Cardiac septum (tissue), 1 donor: ENCODE results near the gene PIEZO1. TPM values are rescaled to one million over a fixed set of nuclear protein-coding genes. Genes with fewer than 3 reads are reported as not detected.

Experiments
- DNase-seq: peaks from one replicate; pipeline ENCODE4 v3.0.0-alpha.2; 2020; ENCODE audit warnings: low spot score
- intact Hi-C: fragments of 100-400 bp; cut with DNase I; formaldehyde crosslinking; loops from one replicate; pipeline ENCODE4 v1.14.0; 2022
- total RNA-seq: library from RNA; stranded (reverse); fragmentation: NEBNext Ultra II Directional; extraction: Animal tissue kit (Norgen Biotek cat#: 25700); gene quantifications from one replicate; pipeline ENCODE4 v1.2.1, GENCODE V29; 2021
- donor health status: DM: no; HTN: no; CAD: no.

Gene PIEZO1
- total RNA-seq, 1 donor from 2014 or later, result 20.4 TPM

- intact Hi-C loops, result no loop called here
- DNase-seq, result no peak
These were observed 13.7 kb downstream of the PIEZO1 start for GRCh38 chr16:88771294-88771772.

GRCh38 chr16:88770461-88771293 is 14.3 kb downstream of the PIEZO1 start:
- intact Hi-C loops, result no loop called here
- no peak for DNase-seq

- intact Hi-C loops, result no loop called here
- no peak for DNase-seq
These were observed 15.2 kb downstream of the PIEZO1 start for GRCh38 chr16:88769617-88770460.

GRCh38 chr16:88768071-88768783 is 16.8 kb downstream of the PIEZO1 start:
- DNase-seq, result no peak
- intact Hi-C loops, result no loop called here

GRCh38 chr16:88767546-88768070 is 17.4 kb downstream of the PIEZO1 start:
- intact Hi-C loops, result no loop called here
- no peak for DNase-seq

GRCh38 chr16:88766975-88767374 is 18.0 kb downstream of the PIEZO1 start:
- DNase-seq, result no peak
- intact Hi-C loops, result no loop called here

GRCh38 chr16:88764913-88765349 is 20.1 kb downstream of the PIEZO1 start:
- no peak for DNase-seq
- intact Hi-C loops, result no loop called here

- intact Hi-C loops, result no loop called here
- DNase-seq, result no peak
These were observed 20.9 kb downstream of the PIEZO1 start for GRCh38 chr16:88764080-88764479.

- intact Hi-C loops, result no loop called here
- DNase-seq, result no peak
These were observed 21.4 kb downstream of the PIEZO1 start for GRCh38 chr16:88763502-88764053.

GRCh38 chr16:88762941-88763340 is 22.1 kb downstream of the PIEZO1 start:
- no peak for DNase-seq
- intact Hi-C loops, result no loop called here

GRCh38 chr16:88762258-88762870 is 22.7 kb downstream of the PIEZO1 start:
- intact Hi-C loops, result no loop called here
- DNase-seq, result no peak

GRCh38 chr16:88761830-88762229 is 23.2 kb downstream of the PIEZO1 start:
- intact Hi-C loops, result no loop called here
- no peak for DNase-seq

GRCh38 chr16:88761143-88761534 is 23.9 kb downstream of the PIEZO1 start:
- intact Hi-C loops, result no loop called here
- DNase-seq, result no peak

GRCh38 chr16:88760424-88761142 is 24.4 kb downstream of the PIEZO1 start:
- DNase-seq, result no peak
- intact Hi-C loops, result no loop called here

- no peak for DNase-seq
- intact Hi-C loops, result no loop called here
These were observed 25.1 kb downstream of the PIEZO1 start for GRCh38 chr16:88759976-88760350.

GRCh38 chr16:88759245-88759975 is 25.6 kb downstream of the PIEZO1 start:
- intact Hi-C loops, result no loop called here
- no peak for DNase-seq

- intact Hi-C loops, result no loop called here
- no peak for DNase-seq
These were observed 26.1 kb downstream of the PIEZO1 start for GRCh38 chr16:88758944-88759244.
